SH-SY5Y (cell line): ENCODE results near the gene COL27A1.

ENCODE experiments used
- GATA2 ChIP-seq: IDR thresholded peaks from 2 replicates; pipeline ENCODE4 v1.6.1; 2011; ENCODE audit warnings: mild to moderate bottlenecking, low read depth, low read length
- GATA3 ChIP-seq: IDR thresholded peaks from 2 replicates; pipeline ENCODE4 v1.6.1; 2011; ENCODE audit warnings: low read depth, mild to moderate bottlenecking, low read length, moderate library complexity

DNA sequence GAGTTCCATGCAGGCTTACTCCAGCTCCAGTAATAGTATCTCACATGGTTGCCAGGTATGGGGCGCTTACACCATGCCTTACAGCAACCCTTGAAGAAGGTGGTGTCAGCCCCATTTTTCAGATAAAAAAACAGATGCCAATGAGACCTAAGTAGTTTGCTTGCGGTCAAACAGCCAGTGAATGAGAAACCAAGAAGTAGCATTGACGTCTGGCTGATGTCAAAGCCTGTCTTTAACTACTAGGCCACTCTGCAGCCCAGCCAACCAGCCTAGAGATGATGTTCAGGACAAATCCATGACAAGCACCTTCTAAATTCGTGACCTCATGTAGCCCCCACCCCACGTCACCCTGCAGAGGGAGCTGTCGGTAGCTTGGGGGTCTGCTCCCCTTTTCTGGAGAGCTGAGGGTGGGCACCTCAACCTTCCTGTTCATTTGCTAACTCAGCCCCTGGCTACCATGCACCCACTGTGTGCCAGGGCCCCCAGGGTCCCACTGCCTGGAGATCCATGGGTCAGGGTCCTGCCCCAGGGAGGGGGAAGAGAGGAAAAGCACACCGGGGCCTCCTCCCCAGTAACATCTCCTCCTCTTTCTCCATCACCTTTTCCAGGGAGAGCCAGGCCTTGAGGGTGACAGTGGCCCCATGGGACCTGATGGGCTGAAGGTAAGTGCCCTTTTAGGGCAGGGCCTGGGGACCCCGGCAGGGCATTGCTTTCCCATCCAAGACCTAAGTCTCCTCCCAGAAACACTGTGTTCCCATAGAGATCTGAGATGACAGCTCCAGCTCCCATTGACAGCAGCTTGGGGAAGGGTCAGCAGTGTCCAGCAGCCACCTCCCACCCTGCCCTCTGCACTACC, 115.0 kb downstream of the COL27A1 start:
- TF ChIP-seq GATA3 (no peak), GATA2 (no peak)
